GM18511 (cell line): ENCODE data around the gene PRKAG2.

Experiments used
- ATAC-seq: cut with Tn5 transposase; IDR thresholded peaks from one replicate; pipeline ENCODE4 v1.9.1; 2021; ENCODE audit warnings: mild to moderate bottlenecking, moderate library complexity; ENCODE audit not compliant: unreplicated experiment

PRKAG2 gene

DNA sequence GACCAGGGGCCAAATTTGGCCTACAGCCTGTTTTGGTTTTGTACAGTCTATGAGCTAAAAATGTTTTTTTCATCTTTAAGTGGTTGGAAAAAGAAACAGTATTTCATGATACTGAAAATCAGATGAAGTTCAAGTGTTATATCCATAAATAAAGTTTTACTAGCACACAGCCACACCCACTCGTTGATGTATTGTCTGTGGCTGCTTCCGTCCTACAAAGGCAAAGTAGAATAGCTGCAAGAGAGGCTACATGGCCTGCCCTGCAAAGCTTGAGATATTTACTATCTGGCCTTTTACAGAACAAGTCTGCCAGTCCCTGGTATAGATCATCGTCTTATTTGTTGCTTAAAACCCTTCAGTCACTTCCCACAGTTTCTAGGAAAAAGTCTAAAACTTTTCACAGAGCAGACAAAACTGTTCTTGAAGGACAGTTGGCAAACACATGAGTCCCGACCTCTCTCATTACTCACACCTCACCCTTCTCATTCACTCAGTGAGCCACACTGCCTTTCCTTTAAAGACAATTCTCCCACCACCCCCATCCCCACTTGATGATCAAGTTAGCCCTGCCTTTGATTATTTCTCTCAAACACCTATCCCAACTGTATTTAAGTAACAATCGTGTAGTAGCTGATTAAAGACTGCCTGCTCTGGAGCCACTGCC lies 367.1 kb downstream of the PRKAG2 start:
- no peak for ATAC-seq

GRCh38 chr7:151508991-151509390 lies 367.9 kb downstream of the PRKAG2 start:
- no peak for ATAC-seq

GRCh38 chr7:151507806-151508205 lies 369.1 kb downstream of the PRKAG2 start:
- ATAC-seq: no peak

DNA sequence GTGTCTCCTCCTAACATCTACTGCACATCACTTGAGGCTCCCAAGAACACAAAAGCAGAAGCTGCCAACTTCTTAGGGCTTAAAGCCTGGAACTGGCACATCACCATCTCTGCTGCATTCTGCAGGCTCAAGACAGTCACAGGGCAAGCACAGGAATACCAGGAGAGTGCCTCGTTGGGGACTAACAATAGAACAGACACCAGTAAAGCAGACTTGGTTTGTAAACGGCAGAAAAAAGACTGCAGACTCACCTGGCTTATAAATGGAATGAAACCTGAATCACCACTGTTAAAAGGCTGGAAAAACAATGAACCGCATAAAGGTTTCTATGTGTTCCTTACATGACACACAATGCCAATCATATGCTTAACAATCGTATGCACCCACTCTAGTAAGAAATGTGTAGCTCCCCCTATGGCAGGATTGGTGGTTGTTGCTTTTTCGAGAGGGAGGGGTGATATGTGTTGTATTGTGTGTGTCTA lies 370.0 kb downstream of the PRKAG2 start:
- ATAC-seq: no peak
